ENCODE results near the gene NBL1. TPM values are rescaled to one million over a fixed set of nuclear protein-coding genes. Genes with fewer than 3 reads are reported as not detected.
"Not testable (repeated sequence)": the region's sequence is repeated elsewhere in the genome, so short reads cannot be mapped to it uniquely, and the experiment has no call there.

The NBL1 gene
- total and polyA plus RNA-seq, 2 of the 4 experiments (the other 2 are of a cell fraction): 14.0 to 54.2 TPM

DNA sequence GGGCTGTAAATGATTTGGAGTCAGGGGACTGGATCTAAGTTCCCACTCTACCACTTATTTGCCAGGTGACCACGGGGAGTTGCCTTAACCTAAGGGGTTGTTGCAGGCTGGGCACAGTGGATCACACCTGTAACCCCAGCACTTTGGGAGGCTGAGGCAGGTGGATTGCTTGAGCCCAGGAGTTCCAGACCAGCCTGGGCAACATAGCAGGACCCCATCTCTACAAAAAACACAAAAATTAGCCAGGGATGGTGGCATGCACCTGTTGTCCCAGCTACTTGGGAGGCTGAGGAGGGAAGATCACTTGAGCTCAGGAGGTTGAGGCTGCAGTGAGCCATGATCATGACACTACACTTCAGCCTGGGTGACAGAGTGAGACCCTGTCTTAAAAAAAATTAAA, 13.9 kb upstream of the NBL1 start:
- no CpG with 5 or more reads among the region's 1 CpG for WGBS, 2 experiments (ENCODE audit: extremely low coverage in 2 of 2, insufficient read length in 1 of 2)
- H2AFZ ChIP-seq (replicated peaks; ENCODE audit: low read length, poor library complexity); H3K4ac ChIP-seq (ENCODE audit: low read depth, low read length); H2AK9ac ChIP-seq (replicated peaks; ENCODE audit: low read depth, low read length, poor library complexity); intact Hi-C loops (cut with micrococcal nuclease); H2BK120ac ChIP-seq (ENCODE audit: low read depth, low read length); H3K56ac ChIP-seq (ENCODE audit: extremely low read depth, insufficient read depth, low read length); H2BK20ac ChIP-seq (ENCODE audit: low read depth, low read length); dilution Hi-C loops (cut with HindIII; ENCODE audit: low sequenced_read_pairs, unreplicated experiment); H4K20me1 ChIP-seq (ENCODE audit: insufficient read depth, low read length); H3K4me2 ChIP-seq (ENCODE audit: low read depth, low read length); CTCF ChIA-PET; POLR2A ChIA-PET (ENCODE audit: unreplicated experiment); H3K27ac ChIP-seq (ENCODE audit: insufficient read depth, low read length); BruUV-seq (replicated peaks); H3K27me3 ChIP-seq (ENCODE audit: control insufficient read depth, insufficient read depth, low read length); H3K14ac ChIP-seq (replicated peaks; ENCODE audit: low read depth, low read length); H4K8ac ChIP-seq (ENCODE audit: low read depth in 2 of 2, low read length in 2 of 2); H2AK5ac ChIP-seq (ENCODE audit: low read depth, low read length); H3K23ac ChIP-seq (ENCODE audit: low read depth, low read length); H2BK5ac ChIP-seq (ENCODE audit: low read depth, low read length, poor library complexity, severe bottlenecking); H3K9ac ChIP-seq (ENCODE audit: low read depth, low read length); H3K4me1 ChIP-seq (ENCODE audit: control insufficient read depth, insufficient read depth, low read length); DNase-seq; H3K9me1 ChIP-seq (ENCODE audit: insufficient read depth, low read length); H3K4me3 ChIP-seq (ENCODE audit: insufficient read depth, low read depth, low read length); H3K79me1 ChIP-seq (ENCODE audit: low read depth in 1 of 2, low read length in 2 of 2); in situ Hi-C loops (cut with MboI; ENCODE audit: low sequenced_read_pairs); H3K18ac ChIP-seq (ENCODE audit: low read depth, low read length); H2BK15ac ChIP-seq (ENCODE audit: low read depth, low read length); H3K9me3 ChIP-seq (ENCODE audit: control insufficient read depth, insufficient read depth, low read length); ATAC-seq (ENCODE audit: low read depth); H4K91ac ChIP-seq (ENCODE audit: insufficient read depth, low read depth, low read length); H4K5ac ChIP-seq (ENCODE audit: low read depth, low read length): not testable (repeated sequence)
- H3K36me3 ChIP-seq (ENCODE audit: control insufficient read depth, insufficient read depth, low read length): peaks cover 21% of the 10 kb centered on the region

All from IMR-90 (cell line).